GM12874 (cell line): Measurements from ENCODE around the gene MLXIPL.

Source experiments
- TF ChIP-seq, protein P1 (sequence below): IDR thresholded peaks from 2 replicates; pipeline ENCODE4 v1.5.1; 2011; ENCODE audit warnings: low read depth, mild to moderate bottlenecking, control low read depth, low read length, moderate library complexity; ENCODE audit not compliant: insufficient read depth

The MLXIPL gene

DNA sequence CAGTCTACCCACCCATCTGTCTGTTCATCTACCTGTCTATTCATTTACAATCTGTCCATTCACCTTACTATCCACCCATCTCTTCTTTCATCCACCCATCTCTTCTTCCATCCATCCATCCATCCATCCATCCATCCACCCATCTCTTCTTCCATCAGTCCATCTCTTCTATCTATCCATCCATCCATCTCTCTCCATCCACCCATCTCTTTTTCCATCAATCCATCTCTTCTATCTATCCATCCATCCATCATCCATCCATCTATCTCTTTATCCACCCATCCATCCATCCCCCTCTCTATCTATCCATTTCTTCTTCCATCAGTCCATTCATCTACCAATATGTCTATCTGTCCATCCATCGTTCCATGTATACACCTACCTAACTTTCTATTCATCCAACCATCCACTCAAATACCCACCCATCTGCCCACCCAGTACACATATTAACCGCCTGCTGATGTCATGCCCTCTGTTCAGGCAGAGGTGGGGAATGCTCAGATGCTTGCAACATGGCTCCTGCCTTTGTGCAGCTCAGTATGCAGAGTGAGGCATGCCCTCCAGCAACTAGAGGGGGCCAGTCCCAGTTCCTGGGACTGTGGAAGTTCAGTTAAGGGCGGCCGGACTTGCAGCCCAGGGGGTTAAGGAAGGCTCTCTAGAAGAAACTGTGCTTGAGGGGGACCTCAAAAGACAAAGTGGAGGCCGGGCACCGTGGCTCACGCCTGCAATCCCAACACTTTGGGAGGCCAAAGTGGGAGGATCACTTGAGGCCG, 11.3 kb upstream of the MLXIPL start:
- TF ChIP-seq, protein P1, sequence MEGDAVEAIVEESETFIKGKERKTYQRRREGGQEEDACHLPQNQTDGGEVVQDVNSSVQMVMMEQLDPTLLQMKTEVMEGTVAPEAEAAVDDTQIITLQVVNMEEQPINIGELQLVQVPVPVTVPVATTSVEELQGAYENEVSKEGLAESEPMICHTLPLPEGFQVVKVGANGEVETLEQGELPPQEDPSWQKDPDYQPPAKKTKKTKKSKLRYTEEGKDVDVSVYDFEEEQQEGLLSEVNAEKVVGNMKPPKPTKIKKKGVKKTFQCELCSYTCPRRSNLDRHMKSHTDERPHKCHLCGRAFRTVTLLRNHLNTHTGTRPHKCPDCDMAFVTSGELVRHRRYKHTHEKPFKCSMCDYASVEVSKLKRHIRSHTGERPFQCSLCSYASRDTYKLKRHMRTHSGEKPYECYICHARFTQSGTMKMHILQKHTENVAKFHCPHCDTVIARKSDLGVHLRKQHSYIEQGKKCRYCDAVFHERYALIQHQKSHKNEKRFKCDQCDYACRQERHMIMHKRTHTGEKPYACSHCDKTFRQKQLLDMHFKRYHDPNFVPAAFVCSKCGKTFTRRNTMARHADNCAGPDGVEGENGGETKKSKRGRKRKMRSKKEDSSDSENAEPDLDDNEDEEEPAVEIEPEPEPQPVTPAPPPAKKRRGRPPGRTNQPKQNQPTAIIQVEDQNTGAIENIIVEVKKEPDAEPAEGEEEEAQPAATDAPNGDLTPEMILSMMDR: no peak

DNA sequence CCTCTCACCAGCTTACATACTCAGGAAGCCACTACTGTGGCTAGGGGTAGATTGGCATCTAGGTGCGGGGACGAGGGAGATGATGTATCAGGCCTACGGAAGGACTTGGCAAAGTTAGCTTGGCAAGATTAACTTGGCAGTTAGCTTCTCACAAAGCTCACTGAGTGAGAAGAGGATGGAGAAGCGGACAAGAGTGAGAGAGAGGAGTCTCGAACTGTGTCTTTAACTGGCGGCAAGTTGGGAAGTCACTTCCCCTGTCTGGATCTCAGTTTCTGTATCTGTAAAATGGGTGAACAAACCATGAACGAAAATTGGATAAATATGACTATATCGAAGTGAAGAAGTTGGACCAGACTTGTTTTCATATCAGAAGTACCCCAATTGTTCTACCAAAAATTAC, 9.5 kb upstream of the MLXIPL start:
- TF ChIP-seq, protein P1: no peak

DNA sequence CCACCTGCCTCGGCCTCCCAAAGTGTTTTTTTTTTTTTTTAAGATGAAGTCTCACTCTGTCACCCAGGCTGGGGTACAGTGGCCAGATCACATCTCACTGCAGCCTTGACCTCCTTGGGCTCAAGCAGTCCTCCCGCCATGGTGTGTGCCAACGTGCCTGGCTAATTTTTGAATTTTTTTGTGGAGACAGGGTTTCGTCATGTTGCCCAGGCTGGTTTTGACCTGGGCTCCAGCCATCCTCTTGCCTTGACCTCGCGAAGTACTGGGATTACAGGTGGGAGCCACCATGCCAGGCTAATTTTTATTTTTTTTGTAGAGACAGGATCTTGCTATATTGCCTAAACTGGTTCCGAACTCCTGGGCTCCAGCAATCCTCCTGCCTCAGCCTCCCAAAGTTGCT, 9.0 kb upstream of the MLXIPL start:
- TF ChIP-seq, protein P1: no peak

DNA sequence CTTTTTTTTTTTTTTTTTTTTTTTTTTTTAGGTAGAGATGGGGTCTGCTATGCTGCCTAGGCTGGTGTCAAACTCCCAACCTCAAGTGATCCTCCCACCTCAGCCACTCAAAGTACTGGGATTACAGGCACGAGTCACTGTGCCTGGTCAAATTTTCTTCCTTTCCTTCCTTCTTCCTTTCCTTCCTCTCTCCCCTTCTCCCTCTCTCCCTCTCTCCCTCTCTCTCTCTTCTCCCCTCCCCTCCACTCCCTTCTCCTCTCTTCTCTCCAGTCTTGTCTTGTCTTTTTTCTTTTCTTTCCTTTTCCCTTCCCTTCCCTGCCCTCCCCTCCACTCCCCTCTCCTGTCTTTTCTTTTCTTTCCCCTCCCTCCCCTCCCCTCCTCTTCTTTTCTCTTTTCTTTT, 7.2 kb upstream of the MLXIPL start:
- TF ChIP-seq, protein P1: no peak

DNA sequence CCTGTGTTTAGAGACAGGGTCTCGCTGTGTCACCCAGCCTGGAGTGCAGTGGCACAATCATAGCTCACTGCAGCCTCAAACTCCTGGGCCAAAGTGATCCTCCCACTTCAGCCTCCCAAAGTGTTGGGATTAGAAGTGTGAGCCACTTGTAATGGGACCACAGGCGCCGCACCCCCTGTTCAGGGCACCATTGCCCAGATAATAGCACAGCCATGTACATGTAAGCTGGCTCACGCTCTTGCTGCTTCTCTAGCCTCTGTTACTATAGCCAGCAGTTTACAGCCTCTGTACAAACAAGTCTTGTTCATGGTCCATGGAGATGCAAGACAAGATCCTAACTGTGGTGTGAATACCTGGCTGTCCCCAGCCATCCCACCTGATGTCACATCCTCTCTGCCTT, 4.2 kb upstream of the MLXIPL start:
- TF ChIP-seq, protein P1: no peak

DNA sequence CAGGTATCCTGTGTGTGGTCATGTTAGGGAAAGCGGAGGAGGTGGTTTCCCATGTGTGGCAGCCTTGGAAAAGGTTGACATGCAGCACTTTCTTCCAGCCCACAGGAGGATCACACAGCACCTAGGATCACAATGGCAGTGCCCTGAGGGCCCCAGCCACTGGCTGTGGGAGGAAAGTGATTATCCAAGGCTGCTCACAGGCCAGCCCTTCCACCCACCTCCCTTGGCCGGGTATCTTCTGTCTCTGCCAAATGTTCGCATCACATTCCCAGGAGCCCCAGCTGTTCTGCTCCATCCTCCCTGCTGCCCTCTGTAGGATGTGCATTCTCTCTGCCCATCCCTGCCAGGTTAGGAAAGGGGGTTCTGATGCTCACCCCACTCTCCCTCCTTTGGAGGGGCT, 2.5 kb upstream of the MLXIPL start:
- TF ChIP-seq, protein P1: no peak

DNA sequence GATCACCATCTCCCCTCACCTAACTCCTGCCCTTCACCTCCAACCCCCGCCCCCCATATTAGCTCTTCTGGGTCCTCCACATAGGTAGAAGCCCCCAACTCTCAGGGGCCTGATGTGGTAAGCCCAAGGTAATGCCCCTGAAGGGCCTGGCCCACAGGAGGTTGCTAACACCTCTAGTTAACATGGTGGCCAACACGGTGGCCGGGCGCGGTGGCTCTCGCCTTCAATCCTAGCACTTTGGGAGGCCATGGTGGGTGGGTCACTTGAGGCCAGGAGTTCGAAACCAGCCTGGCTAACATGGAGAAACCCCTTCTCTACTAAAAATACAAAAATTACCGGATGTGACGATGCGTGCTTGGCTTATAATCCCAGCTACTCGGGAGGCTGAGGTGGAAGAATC, 954 bp upstream of the MLXIPL start:
- TF ChIP-seq, protein P1: no peak
